CD4-positive, alpha-beta T cell treated with Interleukin-10 for 1 hour (primary cell): ENCODE measurements around the gene TRIM54.
A peak's percentile ranks its signal among the peaks of the same experiment; 100 is the strongest.
"Not testable (repeated sequence)": the region's sequence is repeated elsewhere in the genome, so short reads cannot be mapped to it uniquely, and the experiment has no call there.

Experiments
- DNase-seq: peaks from one replicate; pipeline ENCODE4 v3.0.0-alpha.2; 2020

Gene TRIM54

DNA sequence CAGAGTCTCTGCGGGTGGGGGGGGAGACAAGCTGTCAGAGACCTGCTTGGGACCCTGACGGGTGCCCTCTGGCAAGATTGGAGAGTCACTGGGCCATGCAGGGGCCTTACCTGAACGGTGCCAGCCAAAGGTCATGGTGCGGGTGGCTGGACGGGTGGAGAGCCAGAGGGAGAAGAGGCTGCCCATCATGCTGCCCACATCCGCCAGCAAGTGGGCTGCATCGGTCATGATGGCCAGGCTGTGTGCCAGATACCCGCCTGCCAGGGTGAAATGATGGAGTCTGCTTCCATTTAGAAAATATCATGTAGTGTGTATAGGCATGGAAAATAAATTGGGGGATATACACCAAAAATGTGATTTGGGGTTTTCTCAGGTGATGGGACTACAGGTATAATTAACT is 24.2 kb upstream of the TRIM54 start:
- DNase-seq = no peak

DNA sequence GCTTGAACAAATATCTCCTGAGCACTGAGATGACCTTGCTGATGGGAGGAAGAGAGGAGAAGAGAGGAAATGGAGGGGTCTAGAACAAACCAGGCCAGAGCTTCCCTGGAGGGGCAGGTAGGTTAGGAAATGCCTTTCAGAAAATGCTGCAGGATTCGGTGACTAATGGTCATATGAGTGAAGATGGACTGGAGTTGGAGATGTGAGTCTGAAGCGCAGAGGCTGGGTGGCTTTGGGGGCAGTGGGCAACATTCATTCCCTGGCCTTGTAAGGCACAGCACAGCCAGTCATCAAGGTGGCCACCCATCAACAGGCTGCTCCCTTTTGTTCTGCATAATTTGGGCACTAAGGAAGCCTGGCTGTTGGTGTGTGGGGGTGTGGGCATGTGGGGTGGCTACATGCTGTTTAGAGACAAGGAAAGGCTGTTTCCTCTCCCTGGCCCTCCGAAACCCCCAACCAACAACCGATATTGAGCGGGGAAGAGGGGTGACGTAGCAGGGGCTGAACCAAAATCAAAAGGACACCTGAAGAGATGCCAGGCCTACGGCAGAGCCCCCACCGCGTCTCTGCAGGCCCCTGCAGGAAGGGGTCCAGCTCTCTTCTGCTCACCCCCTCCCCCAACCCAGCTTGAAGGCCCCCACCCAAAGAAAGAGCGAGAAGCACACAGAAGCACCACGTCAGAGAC is 20.8 kb upstream of the TRIM54 start:
- DNase-seq = no peak

DNA sequence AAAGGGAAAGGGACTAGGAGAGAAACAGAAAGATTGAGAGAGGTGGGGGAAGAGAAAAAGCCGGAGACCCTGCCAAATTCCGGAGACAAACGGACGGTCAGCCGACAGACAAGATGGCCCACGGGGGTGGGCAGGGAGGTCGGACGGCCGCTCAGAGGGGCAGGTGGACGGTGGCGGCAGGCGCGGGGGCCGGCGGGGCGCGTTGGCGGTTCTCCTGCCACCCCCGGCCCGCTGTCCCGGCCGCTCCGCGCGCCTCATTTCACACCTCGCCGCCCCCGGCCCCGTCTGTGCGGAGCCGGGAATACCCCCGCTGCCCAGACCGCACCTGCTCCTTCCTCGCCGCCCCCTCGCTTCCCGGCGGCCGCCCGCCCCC is 20.3 kb upstream of the TRIM54 start:
- no peak for DNase-seq

GRCh38 chr2:27262379-27263286 is 19.6 kb upstream of the TRIM54 start, which contains the start of gene SLC30A3:
Gene SLC30A3 (minus strand): TSS chr2:27263047. CDS start chr2:27262906, 141 bp downstream.
- DNase-seq = peak; percentile 77

DNA sequence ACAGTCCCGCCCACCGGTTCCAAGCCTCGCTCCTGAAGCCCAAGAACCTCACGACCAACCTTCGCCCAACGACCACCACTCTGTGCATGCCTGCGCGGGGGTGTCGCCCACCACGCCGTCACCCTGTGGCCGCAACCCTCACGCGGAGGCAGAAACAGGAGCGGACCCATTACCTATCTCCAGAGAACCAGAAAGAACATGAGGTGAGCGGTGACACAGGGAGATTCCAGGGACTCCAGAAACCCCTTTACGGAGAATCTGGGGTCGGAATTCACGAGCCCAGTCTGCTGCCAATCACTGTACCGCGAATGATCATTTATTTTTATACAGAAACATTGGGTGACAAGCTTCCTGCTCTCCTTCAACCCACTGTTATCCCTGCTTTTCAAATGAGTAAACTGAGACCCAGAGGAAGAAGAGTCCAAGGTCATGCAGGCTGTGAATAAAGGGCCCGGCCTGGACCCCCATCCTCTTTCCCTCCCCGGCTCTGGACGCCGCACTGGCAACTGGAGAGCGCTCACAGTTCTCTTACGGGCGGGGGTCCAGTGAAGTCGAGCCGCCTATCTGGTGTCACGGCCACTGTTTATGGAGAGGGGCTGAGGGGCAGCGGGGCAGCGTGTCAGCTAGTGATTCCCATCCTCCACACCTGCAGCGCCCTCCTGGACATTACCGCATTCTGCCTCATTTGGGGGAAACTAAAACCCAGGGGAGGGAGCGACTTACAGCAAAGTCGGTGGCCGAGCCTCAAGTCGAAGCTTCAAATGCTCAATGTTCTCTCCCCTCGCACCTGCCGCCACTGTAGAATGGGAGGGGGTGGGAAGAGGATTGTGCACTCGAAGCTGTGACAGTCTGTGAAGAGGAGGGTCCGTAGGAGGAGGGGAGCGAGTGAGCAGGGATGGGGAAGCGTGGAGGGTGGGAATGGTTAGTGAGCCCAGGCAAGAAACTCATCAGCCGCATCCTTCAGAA is 18.7 kb upstream of the TRIM54 start:
- no peak for DNase-seq

- no peak for DNase-seq
Observed at GRCh38 chr2:27264253-27264752, 17.9 kb upstream of the TRIM54 start.

DNA sequence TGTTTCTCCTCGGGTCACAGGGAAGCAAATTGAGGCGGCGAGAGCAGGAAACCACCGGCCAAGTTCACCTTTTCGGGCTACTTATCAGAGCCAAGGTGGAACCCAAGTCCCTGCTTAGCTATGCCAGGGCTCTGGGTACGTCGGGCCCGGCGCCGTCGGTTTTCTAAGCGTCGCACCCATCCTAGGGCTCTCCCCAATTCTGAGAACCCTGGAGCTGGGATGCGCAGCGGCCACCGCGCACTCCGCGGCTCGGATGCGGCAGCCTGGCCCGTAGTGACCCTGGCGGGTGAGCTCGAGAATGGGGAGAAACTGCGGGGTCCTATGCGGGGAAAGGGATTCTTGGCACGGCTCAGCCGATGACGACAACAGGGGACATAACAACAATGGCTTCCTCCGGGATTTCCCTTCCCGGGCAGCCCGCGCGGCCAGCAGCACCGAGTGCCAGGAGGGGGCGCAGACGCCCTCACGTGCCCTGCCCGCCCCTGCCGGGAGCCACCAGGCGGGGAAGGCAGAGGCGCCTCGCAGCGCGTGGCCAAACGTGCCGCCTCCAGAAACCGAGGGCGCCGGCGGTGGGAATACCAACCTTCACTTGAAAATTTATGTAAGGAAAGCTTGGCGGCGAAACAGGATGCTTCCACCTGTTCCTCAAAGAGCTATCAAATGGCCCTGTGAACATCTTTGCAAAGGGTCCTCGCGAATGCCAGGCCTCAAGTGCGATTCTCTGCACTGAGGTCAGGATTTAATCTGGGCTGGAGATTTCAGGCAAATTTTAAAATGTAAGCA is 17.3 kb upstream of the TRIM54 start:
- DNase-seq = peak; percentile 73

GRCh38 chr2:27265536-27265870 is 16.7 kb upstream of the TRIM54 start:
- DNase-seq = no peak

DNA sequence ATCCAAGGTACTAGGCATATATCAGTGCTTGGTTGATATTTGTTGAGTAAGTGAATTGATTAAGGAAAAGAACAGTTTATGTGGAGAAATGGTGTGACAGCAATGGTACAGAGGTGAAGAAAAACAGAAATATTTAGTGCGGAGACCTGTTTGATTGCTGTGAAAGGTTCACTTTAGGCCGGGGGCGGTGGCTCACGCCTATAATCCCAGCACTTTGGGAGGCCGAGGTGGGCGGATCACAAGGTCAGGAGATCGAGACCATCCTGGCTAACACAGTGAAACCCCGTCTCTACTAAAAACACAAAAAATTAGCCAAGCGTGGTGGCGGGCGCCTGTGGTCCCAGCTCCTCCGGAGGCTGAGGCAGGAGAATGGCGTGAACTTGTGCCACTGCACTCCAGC is 13.9 kb upstream of the TRIM54 start:
- DNase-seq = not testable (repeated sequence)

DNA sequence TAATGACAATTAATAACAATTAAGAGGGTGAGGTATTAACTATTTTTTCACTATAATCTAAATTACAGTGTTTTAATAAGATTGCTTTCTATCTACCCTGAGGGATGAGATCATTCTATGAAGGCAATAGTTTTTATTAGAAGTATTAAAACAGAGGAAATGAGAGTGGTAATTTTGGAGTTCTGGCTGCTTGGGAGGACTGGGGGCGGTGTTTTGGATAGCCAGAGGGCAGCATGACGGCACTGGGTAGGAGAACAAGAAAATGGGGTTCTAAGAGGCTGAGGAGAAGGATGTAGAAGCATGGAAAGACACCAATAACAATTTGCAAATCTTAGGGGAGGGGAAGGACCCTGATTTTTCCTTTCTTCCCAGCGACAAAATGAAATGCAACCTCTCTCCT is 12.1 kb upstream of the TRIM54 start:
- no peak for DNase-seq

GRCh38 chr2:27270670-27271069 is 11.6 kb upstream of the TRIM54 start:
- no peak for DNase-seq

GRCh38 chr2:27271631-27272340 is 10.4 kb upstream of the TRIM54 start:
- no peak for DNase-seq

DNA sequence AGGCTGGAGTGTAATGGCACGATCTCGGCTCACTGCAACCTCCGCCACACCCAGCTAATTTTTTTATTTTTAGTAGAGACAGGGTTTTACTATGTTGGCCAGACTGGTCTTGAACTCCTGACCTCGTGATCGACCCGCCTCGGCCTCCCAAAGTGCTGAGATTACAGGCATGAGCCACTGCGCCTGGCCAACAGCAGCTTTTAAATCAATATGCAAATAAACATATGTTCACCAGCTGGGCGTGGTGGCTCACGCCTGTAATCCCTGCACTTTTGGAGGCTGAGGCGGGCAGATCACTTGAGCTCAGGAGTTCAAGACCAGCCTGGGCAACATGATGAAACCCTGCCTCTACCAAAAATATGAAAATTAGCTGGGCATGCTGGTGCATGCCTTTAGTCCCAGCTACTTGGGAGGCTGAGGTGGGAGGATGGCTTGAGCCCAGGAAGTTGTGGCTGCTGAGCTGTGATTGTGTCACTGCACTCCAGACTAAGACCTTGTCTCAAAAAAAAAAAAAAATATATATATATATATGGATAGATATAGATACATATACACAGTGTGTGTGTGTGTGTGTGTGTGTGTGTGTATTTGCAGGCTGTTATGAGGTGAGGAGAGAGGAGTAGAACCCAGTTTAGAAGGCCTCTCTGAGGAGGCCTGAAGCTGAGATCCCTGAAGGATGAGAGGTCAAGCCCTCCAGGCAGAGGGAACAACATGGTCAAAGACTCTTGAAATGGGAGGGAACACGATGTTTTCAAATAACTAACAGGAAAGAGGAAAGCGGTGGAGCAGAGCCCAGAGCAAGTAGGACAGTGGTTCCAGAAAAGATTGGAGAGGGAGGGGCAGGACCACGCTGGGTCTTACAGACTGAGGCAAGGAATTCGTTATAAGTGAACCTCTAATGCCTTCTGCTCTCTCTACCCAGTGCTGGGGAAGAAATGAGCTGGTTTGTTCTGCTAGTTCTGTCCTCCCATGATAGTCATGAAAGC is 9.4 kb upstream of the TRIM54 start:
- DNase-seq = not testable (repeated sequence)

- DNase-seq = no peak
Observed at GRCh38 chr2:27275211-27276150, 6.7 kb upstream of the TRIM54 start, which contains the start of gene DNAJC5G. Gene DNAJC5G (plus strand): TSS chr2:27275433. CDS start chr2:27276729, 1,296 bp downstream.

DNA sequence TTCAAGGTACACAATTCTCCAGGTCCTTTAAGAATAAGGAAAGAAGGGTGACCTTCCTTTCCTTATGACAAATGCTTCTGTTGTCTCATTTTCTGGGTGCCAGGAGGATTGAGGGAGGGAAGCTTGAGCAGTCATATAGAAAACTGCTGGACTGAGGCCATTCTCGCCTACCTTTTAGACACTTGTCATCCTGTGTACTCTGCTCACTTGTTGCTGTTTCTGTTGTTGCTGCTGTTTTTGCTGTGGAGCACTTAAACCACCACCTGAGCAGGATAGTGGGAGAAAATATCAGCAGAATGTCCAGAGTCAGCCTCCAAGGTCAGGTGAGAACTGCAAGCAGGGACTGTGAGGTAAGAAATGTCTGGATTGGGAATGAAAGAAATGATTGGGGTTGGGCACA is 4.2 kb upstream of the TRIM54 start:
- no peak for DNase-seq

DNA sequence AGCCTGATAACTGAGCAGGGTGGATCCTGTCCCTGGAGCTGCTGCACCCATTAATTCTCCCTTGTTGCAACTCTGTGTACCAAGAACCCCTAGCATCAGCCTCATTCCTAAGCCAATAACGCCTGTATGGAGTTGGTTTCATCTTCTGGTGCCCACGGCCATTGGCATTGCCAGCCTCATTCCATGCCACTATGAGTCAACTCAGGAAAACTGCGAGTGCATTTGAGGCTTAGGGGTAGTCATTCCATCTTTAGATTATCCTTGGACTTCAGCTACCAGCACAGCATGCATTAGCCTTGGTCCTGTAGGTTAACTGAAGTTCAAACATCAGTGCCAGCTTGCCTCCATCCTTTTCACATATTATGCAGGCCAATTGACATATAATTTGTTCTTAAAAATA is 1.4 kb upstream of the TRIM54 start:
- DNase-seq = no peak

- no peak for DNase-seq
Observed at GRCh38 chr2:27281442-27281841, 787 bp upstream of the TRIM54 start.

DNA sequence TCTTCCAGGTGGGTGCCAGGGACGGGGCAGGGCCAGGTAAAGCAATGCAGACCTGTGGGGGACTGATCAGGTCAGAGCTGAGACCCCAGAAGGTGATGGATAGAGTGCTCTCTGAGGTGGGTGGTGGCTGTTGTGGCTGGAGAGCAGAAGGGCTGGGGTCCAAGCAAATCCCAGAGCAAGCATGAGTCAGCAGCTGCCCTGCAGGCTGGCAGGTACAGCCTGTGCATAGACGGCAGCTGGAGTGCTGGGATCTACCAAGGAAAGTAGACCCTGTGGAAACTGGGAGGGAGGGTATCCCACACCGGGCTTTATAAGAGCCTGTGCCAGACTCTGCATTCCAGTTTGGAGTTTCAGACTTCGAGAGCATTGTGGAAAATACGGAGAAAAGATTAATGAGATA is 663 bp downstream of the TRIM54 start:
- no peak for DNase-seq

- no peak for DNase-seq
Observed at GRCh38 chr2:27284996-27285395, 2.8 kb downstream of the TRIM54 start.
